Left lung (tissue), 10 donors: ENCODE measurements around the gene C2orf68. TPM values are rescaled to one million over a fixed set of nuclear protein-coding genes. Genes with fewer than 3 reads are reported as not detected.

Experiments
- ATAC-seq: fragments of 200-7000 bp; cut with Tn5 transposase; one replicate; pipeline ENCODE4 v1.9.1; 2020; ENCODE audit warnings: moderate library complexity
- DNase-seq, 4 donors: peaks; one replicate each; pipeline ENCODE4 v3.0.0-alpha.2; 2013 to 2020
- H3K27ac ChIP-seq, 2 donors: fragments of 200-600 bp; sonication (generic) in 1 of 2; one replicate each; pipeline versions ENCODE4 v1.5.0 to v1.8.0; 2020 to 2021
- H3K27me3 ChIP-seq, 2 donors: fragments of 200-600 bp; sonication (generic) in 1 of 2; one replicate each; pipeline versions ENCODE4 v1.5.0 to v1.8.0; 2020 to 2021
- H3K36me3 ChIP-seq, 2 donors: fragments of 200-600 bp; sonication (generic) in 1 of 2; one replicate each; pipeline versions ENCODE4 v1.5.0 to v1.8.0; 2020 to 2021
- H3K4me1 ChIP-seq, 2 donors: fragments of 200-600 bp; one replicate each; pipeline ENCODE4 v1.8.0; 2021
- H3K4me3 ChIP-seq, 2 donors: fragments of 200-600 bp; sonication (generic) in 1 of 2; one replicate each; pipeline versions ENCODE4 v1.5.0 to v1.8.0; 2020 to 2021; ENCODE audit warnings: mild to moderate bottlenecking in 1 of 2
- H3K9me3 ChIP-seq, 2 donors: fragments of 200-600 bp; sonication (generic) in 1 of 2; one replicate each; pipeline versions ENCODE4 v1.5.0 to v1.8.0; 2020 to 2021
- intact Hi-C, 2 donors: fragments of 100-400 bp; cut with DNase I; formaldehyde crosslinking; loops; one replicate each; pipeline versions ENCODE4 v1.11.2 to v1.14.2; 2022
- polyA plus RNA-seq, 6 donors: library from polyadenylated mRNA; unstranded; fragments of 120-200 nt; gene quantifications; one replicate each; pipeline ENCODE4 v1.2.1, GENCODE V29; 2013; ENCODE audit not compliant: insufficient read length in 6 of 6
- total RNA-seq, 2 donors: library from RNA; stranded (reverse); fragmentation: NEBNext Ultra II Directional; extraction: Animal tissue kit (Norgen Biotek cat#: 25700); gene quantifications; one replicate each; pipeline ENCODE4 v1.2.1, GENCODE V29; 2021
- TF ChIP-seq, protein P1 (sequence below), 2 donors: fragments of 200-600 bp; sonication (generic) in 1 of 2; IDR thresholded peaks; one replicate each; pipeline versions ENCODE4 v1.5.0 to v1.8.0; 2021; ENCODE audit warnings: antibody characterized with exemption in 2 of 2
- donor health status: DM: no; HTN: yes; CAD: no.
- donor health status: DM: no; HTN: no; CAD: no.

The C2orf68 gene
- total and polyA plus RNA-seq, 8 donors = 37.0 to 79.0 (median 72.5) TPM

- H3K27me3 ChIP-seq = no peaks in the 10 kb centered on the region
- DNase-seq (no peak), ATAC-seq (no peak)
- peaks cover 20 to 25% of the 10 kb centered on the region in 2 donors for H3K4me1 ChIP-seq
- H3K9me3 ChIP-seq = no peaks in the 10 kb centered on the region
- H3K27ac ChIP-seq = peak overlapping the region; percentile 16 to 53
- H3K36me3 ChIP-seq = peaks cover 0 to 79% of the 10 kb centered on the region in 2 donors
- H3K4me3 ChIP-seq = no peak overlapping the region
- intact Hi-C loops = no loop called here
- TF ChIP-seq, protein P1, sequence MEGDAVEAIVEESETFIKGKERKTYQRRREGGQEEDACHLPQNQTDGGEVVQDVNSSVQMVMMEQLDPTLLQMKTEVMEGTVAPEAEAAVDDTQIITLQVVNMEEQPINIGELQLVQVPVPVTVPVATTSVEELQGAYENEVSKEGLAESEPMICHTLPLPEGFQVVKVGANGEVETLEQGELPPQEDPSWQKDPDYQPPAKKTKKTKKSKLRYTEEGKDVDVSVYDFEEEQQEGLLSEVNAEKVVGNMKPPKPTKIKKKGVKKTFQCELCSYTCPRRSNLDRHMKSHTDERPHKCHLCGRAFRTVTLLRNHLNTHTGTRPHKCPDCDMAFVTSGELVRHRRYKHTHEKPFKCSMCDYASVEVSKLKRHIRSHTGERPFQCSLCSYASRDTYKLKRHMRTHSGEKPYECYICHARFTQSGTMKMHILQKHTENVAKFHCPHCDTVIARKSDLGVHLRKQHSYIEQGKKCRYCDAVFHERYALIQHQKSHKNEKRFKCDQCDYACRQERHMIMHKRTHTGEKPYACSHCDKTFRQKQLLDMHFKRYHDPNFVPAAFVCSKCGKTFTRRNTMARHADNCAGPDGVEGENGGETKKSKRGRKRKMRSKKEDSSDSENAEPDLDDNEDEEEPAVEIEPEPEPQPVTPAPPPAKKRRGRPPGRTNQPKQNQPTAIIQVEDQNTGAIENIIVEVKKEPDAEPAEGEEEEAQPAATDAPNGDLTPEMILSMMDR (IDR thresholded peaks at IDR 0.05) = no peak
Observed at GRCh38 chr2:85652056-85652455, 40.2 kb upstream of the C2orf68 start.

DNA sequence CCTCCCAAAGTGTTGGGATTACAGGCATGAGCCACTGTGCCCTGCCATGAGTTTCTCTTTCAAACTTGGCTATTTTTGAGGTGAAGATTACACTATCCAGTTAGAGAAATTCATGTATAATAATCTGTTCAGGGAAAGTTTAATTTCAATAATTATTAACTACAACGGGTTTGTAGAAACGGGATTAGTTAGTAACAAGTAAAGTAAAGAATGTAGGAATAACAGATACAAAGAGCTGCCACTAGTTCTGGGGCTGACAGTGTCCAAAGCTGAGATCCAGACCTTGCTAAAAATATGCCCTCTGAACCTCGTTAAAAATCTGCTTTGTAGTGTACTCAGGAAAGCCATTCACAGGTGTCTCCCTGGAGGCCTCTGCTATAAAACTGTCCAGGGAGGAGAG, 39.2 kb upstream of the C2orf68 start:
- no peak overlapping the region for H3K4me3 ChIP-seq
- ATAC-seq (no peak), DNase-seq (no peak)
- no peak overlapping the region for H3K27ac ChIP-seq
- no peaks in the 10 kb centered on the region for H3K9me3 ChIP-seq
- no peaks in the 10 kb centered on the region for H3K27me3 ChIP-seq
- intact Hi-C loops = no loop called here
- peaks cover 20 to 25% of the 10 kb centered on the region in 2 donors for H3K4me1 ChIP-seq
- peaks cover 0 to 79% of the 10 kb centered on the region in 2 donors for H3K36me3 ChIP-seq
- TF ChIP-seq, protein P1 (IDR thresholded peaks at IDR 0.05) = no peak

- Histone ChIP-seq H3K27ac (no peak overlapping the region), H3K9me3 (no peaks in the 10 kb centered on the region), H3K36me3 (peaks cover 0 to 83% of the 10 kb centered on the region in 2 donors), H3K4me1 (peaks cover 20 to 25% of the 10 kb centered on the region in 2 donors), H3K27me3 (no peaks in the 10 kb centered on the region), H3K4me3 (no peak overlapping the region)
- no peak for DNase-seq
- intact Hi-C loops = no loop called here
- TF ChIP-seq, protein P1 (IDR thresholded peaks at IDR 0.05) = no peak
- no peak for ATAC-seq
Observed at GRCh38 chr2:85650456-85650855, 38.6 kb upstream of the C2orf68 start.

GRCh38 chr2:85649201-85650190, 37.6 kb upstream of the C2orf68 start:
- Histone ChIP-seq H3K36me3 (peaks cover 0 to 90% of the 10 kb centered on the region in 2 donors), H3K27ac (peak overlapping the region; percentile 25 to 62), H3K4me3 (no peak overlapping the region), H3K4me1 (peaks cover 20 to 25% of the 10 kb centered on the region in 2 donors), H3K27me3 (no peaks in the 10 kb centered on the region), H3K9me3 (no peaks in the 10 kb centered on the region)
- TF ChIP-seq, protein P1 (IDR thresholded peaks at IDR 0.05) = no peak
- intact Hi-C loops = no loop called here
- ATAC-seq (no peak), DNase-seq (no peak)

GRCh38 chr2:85648619-85649018, 36.8 kb upstream of the C2orf68 start:
- intact Hi-C loops = no loop called here

More at GRCh38 chr2:85648619-85649018, 36.8 kb upstream of the C2orf68 start:
- ATAC-seq (peak; percentile 27), DNase-seq (no peak)
- TF ChIP-seq, protein P1 (IDR thresholded peaks at IDR 0.05) = peak in 1 of 2 donors; percentile 25
- Histone ChIP-seq H3K27me3 (no peaks in the 10 kb centered on the region), H3K27ac (peak overlapping the region; percentile 25 to 62), H3K4me3 (no peak overlapping the region), H3K4me1 (peaks cover 16 to 23% of the 10 kb centered on the region in 2 donors), H3K36me3 (peaks cover 0 to 93% of the 10 kb centered on the region in 2 donors), H3K9me3 (no peaks in the 10 kb centered on the region)
